NB4 (cell line): ENCODE data around the gene CRELD2.

ENCODE experiments used
- DNase-seq: peaks from one replicate; pipeline ENCODE4 v3.0.0; 2010; ENCODE audit warnings: low read depth
- H3K4me3 ChIP-seq: one replicate; pipeline ENCODE4 v1.5.1; 2011; ENCODE audit warnings: mild to moderate bottlenecking, low read depth, low read length, moderate library complexity
- CTCF ChIP-seq: IDR thresholded peaks from one replicate; pipeline ENCODE4 v1.5.1; 2012; ENCODE audit warnings: low read depth, low read length
- MAX ChIP-seq: IDR thresholded peaks from 2 replicates; pipeline ENCODE4 v1.6.1; 2011; ENCODE audit warnings: low read depth, low read length
- MYC ChIP-seq: IDR thresholded peaks from 2 replicates; pipeline ENCODE4 v1.6.1; 2011; ENCODE audit warnings: low read depth, low read length
- POLR2A ChIP-seq: IDR thresholded peaks from 2 replicates; pipeline ENCODE4 v1.6.1; 2011; ENCODE audit warnings: mild to moderate bottlenecking; ENCODE audit not compliant: insufficient read length; ENCODE audit errors: extremely low read depth

The CRELD2 gene

GRCh38 chr22:49900441-49901230 lies 17.8 kb upstream of the CRELD2 start:
- no peak for DNase-seq
- no peak for TF ChIP-seq POLR2A
- TF ChIP-seq MYC = no peak
- no peak for TF ChIP-seq MAX
- TF ChIP-seq CTCF = no peak
- H3K4me3 ChIP-seq = no peak overlapping the region

- DNase-seq = no peak
- no peak overlapping the region for H3K4me3 ChIP-seq
- no peak for TF ChIP-seq MYC
- no peak for TF ChIP-seq CTCF
- TF ChIP-seq MAX = no peak
- no peak for TF ChIP-seq POLR2A
Observed at GRCh38 chr22:49901457-49901856, 17.0 kb upstream of the CRELD2 start.

GRCh38 chr22:49903322-49904039 lies 15.0 kb upstream of the CRELD2 start:
- TF ChIP-seq POLR2A = no peak
- no peak for TF ChIP-seq CTCF
- TF ChIP-seq MYC = no peak
- TF ChIP-seq MAX = no peak
- no peak overlapping the region for H3K4me3 ChIP-seq
- DNase-seq = no peak

- DNase-seq = no peak
- no peak for TF ChIP-seq MYC
- TF ChIP-seq MAX = no peak
- no peak overlapping the region for H3K4me3 ChIP-seq
Observed at GRCh38 chr22:49904040-49904369, 14.4 kb upstream of the CRELD2 start.

- DNase-seq = no peak
- no peak overlapping the region for H3K4me3 ChIP-seq
- TF ChIP-seq CTCF = no peak
Observed at GRCh38 chr22:49905465-49905864, 13.0 kb upstream of the CRELD2 start.

- no peak for DNase-seq
- H3K4me3 ChIP-seq = no peak overlapping the region
- TF ChIP-seq POLR2A (no peak), CTCF (no peak), MYC (no peak), MAX (no peak)
Observed at GRCh38 chr22:49906071-49906798, 12.2 kb upstream of the CRELD2 start.
